Activated CD8-positive, alpha-beta T cell treated with anti-CD3 and anti-CD28 coated beads, Interleukin-2, amount 10 ng/mL, durations not matched to agents 7 days and 5 days (primary cell): ENCODE measurements around the gene WFDC2. TPM values are rescaled to one million over a fixed set of nuclear protein-coding genes. Genes with fewer than 3 reads are reported as not detected.

Experiments
- ATAC-seq: fragments of 150-1000 bp; cut with Tn5 transposase; one replicate; pipeline ENCODE4 v1.10.0; 2021; ENCODE audit warnings: moderate library complexity
- CTCF ChIA-PET: fragments of 350-600 bp; sonication (Branson Sonifier 250); formaldehyde crosslinking; loops from one replicate; lab custom pipeline; 2021; ENCODE audit warnings: antibody characterized with exemption; lab: Charles Lee
- POLR2A ChIA-PET: fragments of 350-600 bp; sonication (Branson Sonifier 250); formaldehyde crosslinking; loops from one replicate; lab custom pipeline; 2021; ENCODE audit warnings: antibody characterized with exemption; lab: Charles Lee
- DNase-seq: peaks from one replicate; pipeline ENCODE4 v3.0.0-alpha.2; 2020
- H3K27ac Mint-ChIP-seq: one replicate; pipeline ENCODE4 v1.8.0; 2021; ENCODE audit warnings: mild to moderate bottlenecking, mixed read lengths
- H3K27me3 Mint-ChIP-seq: one replicate; pipeline ENCODE4 v1.8.0; 2021; ENCODE audit warnings: low read depth, mixed read lengths
- H3K36me3 Mint-ChIP-seq: one replicate; pipeline ENCODE4 v1.8.0; 2021; ENCODE audit warnings: low read depth, mixed read lengths
- H3K4me1 Mint-ChIP-seq: one replicate; pipeline ENCODE4 v1.8.0; 2021; ENCODE audit warnings: low read depth, mixed read lengths
- H3K4me3 Mint-ChIP-seq: one replicate; pipeline ENCODE4 v1.8.0; 2021; ENCODE audit warnings: mild to moderate bottlenecking, mixed read lengths
- H3K9me3 Mint-ChIP-seq: one replicate; pipeline ENCODE4 v1.8.0; 2022; ENCODE audit warnings: mixed read lengths; ENCODE audit not compliant: insufficient read depth
- total RNA-seq, 2 experiments: library from RNA; stranded (reverse); gene quantifications; one replicate each; pipeline ENCODE4 v1.2.3, GENCODE V29; 2021

Gene WFDC2, protein sequence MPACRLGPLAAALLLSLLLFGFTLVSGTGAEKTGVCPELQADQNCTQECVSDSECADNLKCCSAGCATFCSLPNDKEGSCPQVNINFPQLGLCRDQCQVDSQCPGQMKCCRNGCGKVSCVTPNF
- not detected for total RNA-seq

DNA sequence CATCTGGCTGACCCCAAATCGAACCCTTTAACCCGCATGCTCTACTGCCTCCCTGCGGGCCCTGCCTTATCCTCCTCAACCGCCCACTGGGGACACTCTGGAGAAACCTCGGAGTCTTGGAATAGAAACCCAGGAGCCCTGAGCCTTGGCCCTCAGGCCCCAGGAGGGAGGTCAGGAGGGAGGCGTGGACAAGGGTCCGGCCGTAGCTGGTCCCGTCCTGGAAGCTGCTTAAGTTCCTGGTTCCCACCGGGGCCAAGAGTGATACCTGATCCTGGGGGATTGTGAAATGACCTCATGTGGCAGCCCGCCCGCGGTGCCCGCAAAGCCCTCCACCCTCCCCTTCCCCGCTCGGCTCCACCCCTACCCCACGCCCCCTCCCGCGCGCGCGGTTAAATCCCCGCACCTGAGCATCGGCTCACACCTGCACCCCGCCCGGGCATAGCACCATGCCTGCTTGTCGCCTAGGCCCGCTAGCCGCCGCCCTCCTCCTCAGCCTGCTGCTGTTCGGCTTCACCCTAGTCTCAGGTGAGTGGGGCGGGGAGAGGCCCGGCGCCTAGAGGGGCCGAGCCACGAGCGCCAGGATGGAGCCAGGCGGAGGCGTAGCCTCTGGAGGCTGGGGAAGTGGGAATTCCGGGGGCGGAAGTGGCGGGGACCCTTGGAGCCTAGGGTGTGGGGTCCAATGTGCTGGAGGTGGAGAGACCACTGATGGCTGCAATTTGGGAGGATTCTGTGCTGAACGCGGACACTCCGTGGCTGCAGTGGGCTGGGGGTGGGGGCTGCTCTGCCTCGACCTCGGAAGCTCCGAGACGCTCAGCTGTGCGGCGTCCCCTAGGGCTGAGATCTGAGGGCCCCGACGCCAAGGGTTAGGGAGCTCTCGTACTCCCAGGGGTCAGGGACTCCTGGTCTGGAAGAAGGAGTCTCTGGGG is at the start of gene WFDC2:
TSS of gene WFDC2 (plus strand) at position 418 of the 926 bp plus-strand sequence. CDS start at position 447, 29 bp downstream.
- DNase-seq (no peak), ATAC-seq (peak; percentile 37)
- peaks cover 42% of the 10 kb centered on the region for H3K27me3 Mint-ChIP-seq
- peak within 1 kb of the TSS; percentile 55 for H3K4me3 Mint-ChIP-seq
- no peaks in the 10 kb centered on the region for H3K36me3 Mint-ChIP-seq
- no peaks in the 10 kb centered on the region for H3K9me3 Mint-ChIP-seq
- ChIA-PET CTCF (interaction anchor here (0.6 to 1.8 kb wide), 2 partner anchors 16 to 33 kb away, joined by 3 to 6 read pairs; no protein-coding TSS in a partner anchor), POLR2A (no interaction called here)
- H3K27ac Mint-ChIP-seq, result no peak within 1 kb of the TSS
- H3K4me1 Mint-ChIP-seq, result no peaks in the 10 kb centered on the region

DNA sequence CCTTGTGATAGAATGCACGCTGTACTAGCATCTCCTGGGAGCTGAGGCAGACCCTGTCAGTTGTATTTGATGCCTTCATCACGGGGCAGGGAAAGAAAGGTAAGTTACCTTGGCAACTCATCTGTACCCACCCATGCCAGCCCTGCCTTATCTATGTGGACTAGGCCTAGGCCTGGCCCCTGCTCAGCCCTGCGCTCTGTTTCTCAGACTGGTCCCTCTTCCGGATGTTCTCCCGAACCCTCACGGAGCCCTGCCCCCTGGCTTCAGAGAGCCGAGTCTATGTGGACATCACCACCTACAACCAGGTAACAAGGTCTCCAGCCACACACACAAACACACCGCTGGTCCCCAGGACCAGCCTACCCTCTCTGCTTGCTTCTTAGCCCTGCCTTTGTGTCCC is 49.4 kb upstream of the WFDC2 start:
- Mint-ChIP-seq H3K27ac (no peak overlapping the region), H3K9me3 (no peaks in the 10 kb centered on the region), H3K4me1 (peaks cover 28% of the 10 kb centered on the region), H3K36me3 (peaks cover 52% of the 10 kb centered on the region), H3K27me3 (no peaks in the 10 kb centered on the region), H3K4me3 (no peak overlapping the region)
- ChIA-PET CTCF (interaction anchor here (2.4 to 5.5 kb wide), 3 partner anchors 17 to 57 kb away, joined by 14 to 40 read pairs (median 33); partner anchors contain the start of gene SYS1), POLR2A (interaction anchor here (0.7 to 1.0 kb wide), 2 partner anchors 74 to 472 kb away, joined by 3 read pairs; no protein-coding TSS in a partner anchor)
- no peak for ATAC-seq
- no peak for DNase-seq

DNA sequence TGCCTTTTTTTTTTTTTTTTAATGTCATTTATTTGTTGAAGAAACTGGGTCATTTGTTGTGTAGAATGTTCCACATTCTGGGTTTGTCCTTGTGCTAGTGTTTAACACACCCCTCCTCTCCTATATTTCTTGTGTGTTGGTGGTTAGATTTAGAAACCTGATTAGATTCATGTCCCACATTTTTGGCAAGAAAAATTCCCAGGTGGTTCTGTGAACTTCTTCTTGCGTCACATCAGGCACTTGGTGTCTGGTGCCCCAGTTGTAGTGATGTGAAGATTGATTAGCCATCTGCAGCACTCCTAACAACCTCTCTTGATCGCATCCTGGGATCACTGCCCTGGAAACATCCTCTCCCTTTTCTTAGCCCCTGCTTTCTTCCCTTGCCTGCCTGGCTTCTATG is 45.9 kb upstream of the WFDC2 start:
- Mint-ChIP-seq H3K4me3 (no peak overlapping the region), H3K9me3 (no peaks in the 10 kb centered on the region), H3K36me3 (peaks cover 57% of the 10 kb centered on the region), H3K27ac (no peak overlapping the region), H3K4me1 (peaks cover 2% of the 10 kb centered on the region), H3K27me3 (no peaks in the 10 kb centered on the region)
- DNase-seq (no peak), ATAC-seq (no peak)
- ChIA-PET CTCF (interaction anchor here (1.0 to 1.2 kb wide), 2 partner anchors 14 to 50 kb away, joined by 3 to 4 read pairs; no protein-coding TSS in a partner anchor), POLR2A (no interaction called here)

DNA sequence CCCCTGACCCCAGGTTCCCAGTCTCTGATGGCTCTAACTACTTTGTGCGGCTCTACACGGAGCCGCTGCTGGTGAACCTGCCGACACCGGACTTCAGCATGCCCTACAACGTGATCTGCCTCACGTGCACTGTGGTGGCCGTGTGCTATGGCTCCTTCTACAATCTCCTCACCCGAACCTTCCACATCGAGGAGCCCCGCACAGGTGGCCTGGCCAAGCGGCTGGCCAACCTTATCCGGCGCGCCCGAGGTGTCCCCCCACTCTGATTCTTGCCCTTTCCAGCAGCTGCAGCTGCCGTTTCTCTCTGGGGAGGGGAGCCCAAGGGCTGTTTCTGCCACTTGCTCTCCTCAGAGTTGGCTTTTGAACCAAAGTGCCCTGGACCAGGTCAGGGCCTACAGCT is 44.0 kb upstream of the WFDC2 start:
- Mint-ChIP-seq H3K27me3 (no peaks in the 10 kb centered on the region), H3K27ac (no peak overlapping the region), H3K9me3 (no peaks in the 10 kb centered on the region), H3K4me1 (no peaks in the 10 kb centered on the region), H3K4me3 (no peak overlapping the region), H3K36me3 (peaks cover 44% of the 10 kb centered on the region)
- ChIA-PET CTCF (no interaction called here), POLR2A (no interaction called here)
- ATAC-seq (no peak), DNase-seq (no peak)

DNA sequence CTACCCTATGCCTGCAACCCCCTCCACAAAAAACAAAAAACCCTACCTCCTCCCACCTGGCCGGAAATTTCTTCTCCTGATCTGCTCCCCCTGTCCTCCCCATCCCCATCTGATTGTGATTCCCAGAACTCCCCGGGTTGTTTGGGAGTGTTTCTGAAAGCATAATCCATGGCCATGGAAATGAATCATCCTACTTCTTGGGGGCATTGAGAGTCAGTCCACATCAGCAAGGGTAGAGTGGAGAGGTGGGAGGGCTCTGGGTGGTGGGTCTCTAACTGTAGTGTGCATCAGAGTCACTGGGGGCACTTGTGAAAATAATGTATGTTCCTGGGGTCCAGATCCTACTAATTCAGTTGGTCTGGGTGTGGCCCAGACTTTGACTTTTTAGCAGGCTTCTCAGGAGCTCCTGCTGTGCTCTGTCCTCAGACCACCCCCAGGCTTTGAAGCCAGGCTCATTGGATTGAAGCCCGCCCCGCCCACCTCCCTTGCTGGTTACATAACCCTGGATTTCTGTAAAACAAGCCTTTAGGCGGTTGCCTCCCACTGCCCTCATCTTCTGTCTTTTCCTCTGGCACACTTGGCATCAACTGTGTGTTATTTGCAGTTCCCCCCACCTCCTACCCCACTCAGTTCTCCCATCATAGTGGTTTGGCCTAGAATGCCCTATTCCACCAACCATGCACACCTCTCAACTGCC is 43.1 kb upstream of the WFDC2 start:
- H3K27me3 Mint-ChIP-seq, result no peaks in the 10 kb centered on the region
- H3K4me3 Mint-ChIP-seq, result no peak overlapping the region
- no peak overlapping the region for H3K27ac Mint-ChIP-seq
- ChIA-PET POLR2A (no interaction called here), CTCF (no interaction called here)
- H3K9me3 Mint-ChIP-seq, result no peaks in the 10 kb centered on the region
- H3K4me1 Mint-ChIP-seq, result peaks cover 3% of the 10 kb centered on the region
- DNase-seq (no peak), ATAC-seq (no peak)
- peaks cover 43% of the 10 kb centered on the region for H3K36me3 Mint-ChIP-seq

DNA sequence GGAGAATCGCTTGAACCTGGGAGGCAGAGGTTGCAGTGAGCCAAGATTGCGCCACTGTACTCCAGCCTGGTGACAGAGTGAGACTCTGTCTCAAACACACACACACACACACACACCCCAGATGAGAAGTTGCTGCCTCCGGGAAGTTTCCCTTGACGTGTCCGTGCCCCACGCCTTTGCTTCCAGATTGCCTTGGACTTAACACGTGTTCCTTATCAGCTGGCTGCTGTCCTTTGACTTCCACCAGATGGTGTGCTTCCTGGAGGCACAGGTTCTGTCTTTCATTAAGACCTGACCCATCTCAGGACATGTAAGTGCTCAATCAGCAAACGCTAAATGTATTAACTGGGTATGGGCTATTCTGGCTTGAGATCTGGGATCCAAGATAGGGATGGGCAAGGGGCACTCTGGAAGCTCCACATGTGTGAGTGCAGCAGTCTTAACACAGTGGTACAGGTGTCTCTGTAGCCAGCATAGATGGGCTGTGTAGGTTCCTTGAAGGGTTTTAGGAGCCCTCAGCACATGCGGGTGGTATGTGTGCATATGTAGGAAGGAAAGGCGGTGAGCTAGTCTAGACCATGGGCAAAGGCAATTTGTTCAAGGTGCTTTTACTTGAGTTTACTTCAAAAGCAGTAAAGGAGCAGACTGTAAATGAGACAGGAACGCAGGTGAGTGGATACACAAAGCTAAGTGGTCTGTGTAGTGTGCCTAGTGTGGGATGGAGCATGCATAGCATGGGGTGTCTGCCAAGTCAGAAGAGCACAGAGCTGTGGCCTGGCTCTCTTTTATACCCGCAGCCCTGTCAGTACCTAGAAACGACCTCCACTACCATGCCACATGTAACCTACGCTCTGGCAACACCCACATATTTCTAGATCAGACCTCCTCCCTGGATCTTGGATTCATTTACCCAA is 42.1 kb upstream of the WFDC2 start:
- H3K9me3 Mint-ChIP-seq, result no peaks in the 10 kb centered on the region
- ChIA-PET POLR2A (interaction anchor here (1.1 to 2.3 kb wide), 3 partner anchors 10 to 54 kb away, joined by 3 to 9 read pairs (median 5); partner anchors contain the start of gene PIGT), CTCF (interaction anchor here (1.0 to 1.8 kb wide), 4 partner anchors 10 to 108 kb away, joined by 3 to 9 read pairs (median 6); no protein-coding TSS in a partner anchor)
- DNase-seq (no peak), ATAC-seq (no peak)
- no peaks in the 10 kb centered on the region for H3K27me3 Mint-ChIP-seq
- peaks cover 40% of the 10 kb centered on the region for H3K36me3 Mint-ChIP-seq
- H3K4me3 Mint-ChIP-seq, result no peak overlapping the region
- no peak overlapping the region for H3K27ac Mint-ChIP-seq
- H3K4me1 Mint-ChIP-seq, result peaks cover 13% of the 10 kb centered on the region

DNA sequence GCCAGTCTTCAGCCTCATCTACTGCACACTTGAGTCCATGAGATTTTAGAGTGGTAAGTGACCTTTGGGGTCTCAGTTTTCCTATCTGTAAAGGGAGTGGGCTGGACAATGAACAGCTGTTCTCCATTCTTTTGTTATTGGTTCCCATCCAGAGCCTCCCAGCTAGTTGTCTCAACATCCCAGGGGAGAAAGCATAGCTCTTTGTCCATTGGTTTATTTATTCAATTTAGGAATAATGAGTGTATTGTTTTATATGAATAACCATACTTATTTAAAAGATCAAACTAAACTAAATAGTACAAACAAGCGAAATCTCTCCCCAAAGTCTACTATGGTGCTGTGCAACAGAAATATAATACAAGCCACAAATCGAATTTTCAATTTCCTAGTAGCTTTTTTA is 39.9 kb upstream of the WFDC2 start:
- H3K4me1 Mint-ChIP-seq, result peaks cover 20% of the 10 kb centered on the region
- ChIA-PET POLR2A (interaction anchor here (0.9 to 2.3 kb wide), 3 partner anchors 13 to 67 kb away, joined by 3 to 9 read pairs (median 4); partner anchors contain the start of gene SYS1), CTCF (interaction anchor here (1.2 to 12.5 kb wide), 4 partner anchors 21 to 136 kb away, joined by 3 to 606 read pairs (median 5); partner anchors contain the start of genes SYS1 and TP53TG5)
- no peaks in the 10 kb centered on the region for H3K27me3 Mint-ChIP-seq
- H3K27ac Mint-ChIP-seq, result no peak overlapping the region
- H3K4me3 Mint-ChIP-seq, result no peak overlapping the region
- no peaks in the 10 kb centered on the region for H3K9me3 Mint-ChIP-seq
- H3K36me3 Mint-ChIP-seq, result peaks cover 36% of the 10 kb centered on the region
- no peak for DNase-seq
- peak; percentile 31 for ATAC-seq

DNA sequence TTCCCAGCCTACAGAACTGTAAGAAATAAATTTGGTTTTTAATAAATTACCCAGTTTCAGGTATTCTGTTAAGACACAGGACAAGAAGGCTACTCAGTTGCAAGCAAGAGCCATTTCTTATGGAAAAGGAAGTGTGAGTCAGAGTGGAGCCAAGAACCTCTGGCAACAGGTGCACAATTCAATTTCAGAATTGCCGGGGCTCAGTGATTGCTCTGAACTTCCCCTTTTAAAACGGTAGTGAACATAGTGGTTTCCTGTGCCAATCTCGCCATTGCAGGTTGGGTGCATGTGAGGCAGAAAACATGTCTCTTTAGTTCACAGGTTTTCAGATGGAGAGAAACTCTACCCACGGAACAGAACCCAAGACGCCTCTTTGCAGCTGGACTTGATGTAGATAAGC is 37.3 kb upstream of the WFDC2 start:
- ChIA-PET CTCF (interaction anchor here (12.5 kb wide), 1 partner anchor 64 kb away, joined by 606 read pairs; the partner anchor contains the start of genes SYS1 and TP53TG5), POLR2A (no interaction called here)
- DNase-seq (peak; percentile 30), ATAC-seq (no peak)
- Mint-ChIP-seq H3K27me3 (no peaks in the 10 kb centered on the region), H3K27ac (peak overlapping the region; percentile 32), H3K36me3 (peaks cover 21% of the 10 kb centered on the region), H3K4me1 (peaks cover 30% of the 10 kb centered on the region), H3K4me3 (no peak overlapping the region), H3K9me3 (no peaks in the 10 kb centered on the region)

DNA sequence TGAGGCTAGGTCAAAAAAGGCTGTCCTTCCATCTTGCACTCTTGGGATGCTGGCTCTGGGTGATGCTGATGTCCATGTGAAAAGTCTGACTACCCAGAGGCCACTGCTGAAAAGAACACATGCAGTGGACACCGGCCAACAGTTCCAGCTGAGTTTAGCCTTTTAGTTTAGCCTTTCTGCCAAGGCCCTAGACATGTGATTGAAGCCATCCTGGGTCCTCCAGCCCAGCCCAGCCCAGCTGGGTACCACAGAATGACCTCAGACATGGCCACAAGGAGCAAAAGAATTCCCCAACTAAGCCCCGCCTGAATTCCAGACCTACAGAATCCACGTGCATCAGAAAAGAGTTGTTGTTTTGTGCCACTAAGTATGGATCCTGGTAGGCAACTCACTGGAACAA is 36.2 kb upstream of the WFDC2 start:
- peaks cover 19% of the 10 kb centered on the region for H3K36me3 Mint-ChIP-seq
- POLR2A ChIA-PET, result no interaction called here
- no peak overlapping the region for H3K27ac Mint-ChIP-seq
- no peak overlapping the region for H3K4me3 Mint-ChIP-seq
- CTCF ChIA-PET, result interaction anchor here (12.5 kb wide), 1 partner anchor 65 kb away, joined by 606 read pairs; the partner anchor contains the start of genes SYS1 and TP53TG5
- no peaks in the 10 kb centered on the region for H3K9me3 Mint-ChIP-seq
- no peaks in the 10 kb centered on the region for H3K27me3 Mint-ChIP-seq
- DNase-seq (no peak), ATAC-seq (no peak)
- H3K4me1 Mint-ChIP-seq, result peaks cover 30% of the 10 kb centered on the region

DNA sequence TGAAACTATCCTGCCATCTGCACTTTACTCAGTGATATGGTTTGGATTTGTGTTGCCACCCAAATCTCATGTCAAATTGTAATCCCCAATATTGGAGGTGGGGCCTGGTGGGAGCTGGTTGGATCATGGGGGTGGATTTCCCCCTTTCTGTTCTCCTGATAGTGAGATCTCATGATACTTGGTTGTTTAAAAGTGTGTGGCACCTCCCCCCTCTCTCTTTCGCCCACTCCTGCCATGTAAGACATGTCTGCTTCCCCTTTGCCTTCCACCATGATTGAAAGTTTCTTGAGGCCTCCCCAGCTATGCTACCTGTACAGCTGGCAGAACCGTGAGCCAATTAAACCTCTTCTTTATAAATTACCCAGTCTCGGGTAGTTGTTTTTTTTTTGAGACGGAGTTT is 35.6 kb upstream of the WFDC2 start:
- ChIA-PET POLR2A (no interaction called here), CTCF (interaction anchor here (1.3 to 12.5 kb wide), 2 partner anchors 54 to 65 kb away, joined by 4 to 606 read pairs; partner anchors contain the start of genes SYS1 and TP53TG5)
- DNase-seq (no peak), ATAC-seq (no peak)
- Mint-ChIP-seq H3K27me3 (no peaks in the 10 kb centered on the region), H3K4me3 (no peak overlapping the region), H3K36me3 (peaks cover 19% of the 10 kb centered on the region), H3K27ac (no peak overlapping the region), H3K4me1 (peaks cover 30% of the 10 kb centered on the region), H3K9me3 (no peaks in the 10 kb centered on the region)
